HL-60 (cell line): ENCODE results near the gene PLEKHN1.

ENCODE experiments used
- DNase-seq, 2 experiments: peaks; one replicate each; pipeline ENCODE4 v3.0.0-alpha.2; 2010 to 2020; ENCODE audit warnings: low read depth in 1 of 2, low spot score in 1 of 2
- H3K27ac ChIP-seq: fragments of 250-450 bp; sonication (Bioruptor Pico); replicated peaks from 2 replicates; pipeline ENCODE4 v1.5.1; 2020; ENCODE audit warnings: mild to moderate bottlenecking, moderate library complexity
- H3K27me3 ChIP-seq: fragments of 250-450 bp; sonication (Bioruptor Pico); 2 replicates; pipeline ENCODE4 v1.5.1; 2021; ENCODE audit warnings: mild to moderate bottlenecking, moderate library complexity; ENCODE audit not compliant: insufficient read depth, poor library complexity, severe bottlenecking
- H3K4me3 ChIP-seq: replicated peaks from 2 replicates; pipeline ENCODE4 v1.5.1; 2011; ENCODE audit warnings: mild to moderate bottlenecking, control low read depth, low read length; ENCODE audit not compliant: insufficient read depth
- GABPA ChIP-seq: IDR thresholded peaks from 2 replicates; pipeline ENCODE4 v1.6.1; 2012; ENCODE audit warnings: low read depth
- POLR2AphosphoS5 ChIP-seq: IDR thresholded peaks from 2 replicates; pipeline ENCODE4 v1.6.1; 2012; ENCODE audit warnings: low read depth
- REST ChIP-seq: IDR thresholded peaks from 2 replicates; pipeline ENCODE4 v1.6.1; 2012; ENCODE audit warnings: low read depth; ENCODE audit not compliant: insufficient replicate concordance
- SPI1 ChIP-seq: IDR thresholded peaks from 2 replicates; pipeline ENCODE4 v1.6.1; 2012; ENCODE audit warnings: low read depth, mild to moderate bottlenecking, borderline replicate concordance
- TF ChIP-seq, protein P1 (sequence below): IDR thresholded peaks from one replicate; pipeline ENCODE4 v1.5.1; 2011; ENCODE audit warnings: low read length, control low read depth, inconsistent platforms; ENCODE audit not compliant: insufficient read depth

The PLEKHN1 gene

DNA sequence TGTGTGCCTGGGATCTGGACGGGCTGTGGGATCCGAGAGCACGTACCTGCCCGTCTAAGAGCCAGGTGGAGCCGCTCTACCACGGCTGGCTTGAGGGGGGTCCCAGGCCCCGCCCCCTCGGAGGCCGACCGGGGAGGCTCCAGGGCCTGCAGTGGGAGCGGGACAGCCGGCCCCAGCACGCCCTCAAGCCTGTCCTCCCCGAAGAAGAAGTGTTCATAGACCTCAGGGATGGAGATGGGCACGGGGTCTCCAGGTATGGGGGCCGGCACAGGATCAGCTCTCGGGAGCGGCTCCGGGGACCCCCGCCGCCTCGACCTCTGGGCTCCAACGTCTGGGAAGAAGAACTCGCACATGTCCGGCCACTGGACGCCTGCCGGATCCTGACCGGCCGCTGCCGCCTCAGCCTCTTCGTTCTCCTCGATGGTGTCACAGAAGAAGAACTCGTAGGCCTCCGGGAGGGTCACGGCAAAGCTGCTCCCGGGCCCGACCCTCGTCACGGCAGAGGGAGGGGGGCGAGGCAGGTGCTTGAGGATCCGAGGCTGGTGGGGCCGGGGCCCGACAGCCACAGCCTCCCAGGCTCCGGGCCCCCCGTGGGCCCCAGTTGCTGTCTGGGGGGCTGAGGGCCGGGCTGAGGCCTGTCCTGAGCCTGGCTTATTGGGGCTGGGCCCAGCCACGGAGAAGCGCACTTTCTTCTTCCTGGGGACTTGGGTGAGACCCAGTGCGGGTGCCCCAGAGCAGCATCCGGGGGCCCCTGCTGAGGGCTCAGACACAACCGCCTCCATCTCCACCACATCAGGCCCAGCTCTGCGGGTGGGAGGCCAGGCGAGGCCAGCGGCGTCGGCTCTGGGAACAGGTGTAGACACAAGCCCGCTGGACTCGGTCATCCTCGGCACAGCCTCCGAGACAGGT is 12.8 kb downstream of the PLEKHN1 start:
- Histone ChIP-seq H3K27me3 (peaks cover 30% of the 10 kb centered on the region), H3K27ac (no peak overlapping the region), H3K4me3 (no peak overlapping the region)
- TF ChIP-seq POLR2AphosphoS5, result no peak
- TF ChIP-seq SPI1, result no peak
- no peak for TF ChIP-seq GABPA
- DNase-seq, result no peak

- H3K27me3 ChIP-seq, result peaks cover 33% of the 10 kb centered on the region
- no peak overlapping the region for H3K27ac ChIP-seq
- no peak overlapping the region for H3K4me3 ChIP-seq
- no peak for DNase-seq
- TF ChIP-seq, protein P1, sequence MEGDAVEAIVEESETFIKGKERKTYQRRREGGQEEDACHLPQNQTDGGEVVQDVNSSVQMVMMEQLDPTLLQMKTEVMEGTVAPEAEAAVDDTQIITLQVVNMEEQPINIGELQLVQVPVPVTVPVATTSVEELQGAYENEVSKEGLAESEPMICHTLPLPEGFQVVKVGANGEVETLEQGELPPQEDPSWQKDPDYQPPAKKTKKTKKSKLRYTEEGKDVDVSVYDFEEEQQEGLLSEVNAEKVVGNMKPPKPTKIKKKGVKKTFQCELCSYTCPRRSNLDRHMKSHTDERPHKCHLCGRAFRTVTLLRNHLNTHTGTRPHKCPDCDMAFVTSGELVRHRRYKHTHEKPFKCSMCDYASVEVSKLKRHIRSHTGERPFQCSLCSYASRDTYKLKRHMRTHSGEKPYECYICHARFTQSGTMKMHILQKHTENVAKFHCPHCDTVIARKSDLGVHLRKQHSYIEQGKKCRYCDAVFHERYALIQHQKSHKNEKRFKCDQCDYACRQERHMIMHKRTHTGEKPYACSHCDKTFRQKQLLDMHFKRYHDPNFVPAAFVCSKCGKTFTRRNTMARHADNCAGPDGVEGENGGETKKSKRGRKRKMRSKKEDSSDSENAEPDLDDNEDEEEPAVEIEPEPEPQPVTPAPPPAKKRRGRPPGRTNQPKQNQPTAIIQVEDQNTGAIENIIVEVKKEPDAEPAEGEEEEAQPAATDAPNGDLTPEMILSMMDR, result no peak
- TF ChIP-seq GABPA, result no peak
- no peak for TF ChIP-seq POLR2AphosphoS5
- TF ChIP-seq REST, result no peak
- no peak for TF ChIP-seq SPI1
Measured at GRCh38 chr1:979744-980072, 13.4 kb downstream of the PLEKHN1 start.

DNA sequence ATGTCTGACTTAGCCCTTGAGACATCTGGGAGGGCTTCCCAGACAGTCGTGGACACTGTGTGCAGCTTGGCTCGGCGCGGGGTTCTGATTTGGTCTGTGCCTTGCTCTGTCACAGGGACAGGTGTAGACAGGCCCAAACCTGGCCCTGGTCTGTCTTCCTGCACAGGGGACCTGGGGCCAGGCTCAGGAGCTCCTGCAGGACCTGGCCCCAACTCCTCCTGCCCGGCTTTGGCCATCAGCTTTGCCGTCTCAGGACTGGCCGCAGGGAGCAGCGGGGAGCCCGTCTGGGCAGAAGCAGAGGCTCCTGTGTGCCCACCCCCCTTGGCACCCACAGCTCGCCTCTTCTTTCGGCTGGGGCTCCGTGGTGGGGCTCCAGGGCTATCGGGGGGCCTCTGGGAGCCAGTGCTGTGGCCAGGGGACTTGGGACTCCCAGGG is 13.9 kb downstream of the PLEKHN1 start:
- Histone ChIP-seq H3K27ac (no peak overlapping the region), H3K27me3 (peaks cover 34% of the 10 kb centered on the region), H3K4me3 (no peak overlapping the region)
- TF ChIP-seq REST (no peak), POLR2AphosphoS5 (no peak), GABPA (no peak), SPI1 (no peak)
- TF ChIP-seq, protein P1, result no peak
- no peak for DNase-seq

DNA sequence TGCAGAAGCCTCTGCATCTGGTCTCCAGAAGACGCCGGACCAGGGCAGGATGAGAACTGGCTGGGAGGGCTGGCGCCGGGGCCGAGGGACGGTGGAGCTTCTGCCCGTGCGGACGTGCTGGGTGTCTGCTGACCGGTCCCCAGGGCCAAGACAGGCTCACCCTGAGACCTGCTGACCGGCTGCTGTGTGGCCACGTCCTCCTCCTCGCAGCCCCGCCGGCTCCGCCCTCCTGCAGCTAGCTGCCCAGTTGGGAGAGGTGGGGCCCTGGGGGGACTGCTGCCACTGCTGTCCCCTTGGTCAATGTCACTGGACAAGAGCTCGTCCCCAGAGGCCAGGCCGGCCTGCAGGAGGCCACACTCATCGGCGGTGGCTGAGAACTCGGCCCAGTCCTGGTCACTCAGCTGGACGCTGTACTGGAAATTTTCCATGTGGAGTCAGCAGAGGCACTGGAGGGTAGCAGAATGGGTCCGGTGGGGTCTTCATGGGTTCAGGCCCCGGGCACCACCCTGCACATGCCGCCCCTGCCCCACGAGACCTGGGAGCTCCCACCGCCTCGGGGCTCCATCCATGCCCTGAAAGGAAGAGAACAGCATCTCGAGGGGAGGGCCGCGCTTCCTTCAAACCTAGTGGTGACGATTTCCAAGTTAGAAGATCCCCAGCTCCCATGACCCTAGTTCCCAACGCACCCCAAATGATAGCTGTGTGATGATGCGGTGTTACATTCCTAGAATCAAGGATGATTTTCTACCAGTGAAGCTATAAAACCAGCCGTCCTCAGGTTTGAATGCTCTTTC is 14.5 kb downstream of the PLEKHN1 start:
- Histone ChIP-seq H3K27ac (no peak overlapping the region), H3K4me3 (no peak overlapping the region), H3K27me3 (peaks cover 34% of the 10 kb centered on the region)
- TF ChIP-seq REST, result no peak
- no peak for TF ChIP-seq SPI1
- TF ChIP-seq, protein P1, result no peak
- no peak for TF ChIP-seq GABPA
- TF ChIP-seq POLR2AphosphoS5, result no peak
- no peak for DNase-seq
